K562 (cell line): ENCODE measurements around the gene UBLCP1. TPM values are rescaled to one million over a fixed set of nuclear protein-coding genes. Genes with fewer than 3 reads are reported as not detected.
"Not testable (repeated sequence)": the region's sequence is repeated elsewhere in the genome, so short reads cannot be mapped to it uniquely, and the experiment has no call there.

Experiments
- ATAC-seq: fragments of 200-7000 bp; cut with Tn5 transposase; 3 replicates; pipeline ENCODE4 v1.9.1; 2020; ENCODE audit warnings: moderate library complexity
- BruUV-seq: library from RNA; stranded (reverse); fragments of 400-500 nt; replicated peaks from 2 replicates; lab custom pipeline; 2021; lab: Mats Ljungman, UMichigan
- CTCF ChIA-PET: fragments of 300-600 bp; formaldehyde crosslinking; extraction: SDS; loops from one replicate; lab custom pipeline; 2021; ENCODE audit warnings: low intra/inter-chr PET ratio; lab: Yijun Ruan, JAX
- POLR2A ChIA-PET: fragments of 300-600, 350-650 bp; sonication (Branson Sonifier 250); formaldehyde crosslinking; extraction: SDS; loops from one replicate; lab custom pipeline; 2021; ENCODE audit warnings: antibody characterized with exemption, inconsistent platforms; lab: Yijun Ruan, JAX
- DNase-seq, 4 experiments: peaks; one replicate each; pipeline versions ENCODE4 v3.0.0 to v3.0.0-alpha.2; 2011 to 2018; ENCODE audit warnings: low spot score in 3 of 4, mixed read lengths in 3 of 4; ENCODE audit errors: extremely low read depth in 1 of 4
- FAIRE-seq: peaks from 2 replicates; lab custom pipeline; 2011; peaks lifted over from hg19 to GRCh38; lab: Jason Lieb, UNC
- H2AFZ ChIP-seq: 2 replicates; pipeline ENCODE4 v1.6.0; 2011; ENCODE audit warnings: low read depth, low read length, control low read depth, inconsistent platforms
- H3K27ac ChIP-seq: fragments of 200-600 bp; 3 replicates; pipeline ENCODE4 v1.8.0; 2011; ENCODE audit warnings: low read depth, mild to moderate bottlenecking, control low read depth, inconsistent platforms, low read length, moderate library complexity, mixed read lengths; ENCODE audit errors: extremely low read depth
- H3K27me3 ChIP-seq, 2 experiments: fragments of 300-600 bp in 1 of 2; 2 replicates in 1 of 2; 3 replicates in 1 of 2; pipeline versions ENCODE4 v1.6.0 to v1.8.0; 2011; ENCODE audit warnings: inconsistent platforms in 2 of 2, low read length in 2 of 2, mild to moderate bottlenecking in 1 of 2, mixed read lengths in 1 of 2, moderate library complexity in 1 of 2; ENCODE audit not compliant: control insufficient read depth in 2 of 2, insufficient read depth in 2 of 2
- H3K36me3 ChIP-seq: fragments of 300-600 bp; 3 replicates; pipeline ENCODE4 v1.8.0; 2011; ENCODE audit warnings: mild to moderate bottlenecking, low read length, inconsistent platforms; ENCODE audit not compliant: control insufficient read depth, insufficient read depth
- H3K4me1 ChIP-seq, 2 experiments: fragments of 200-600 bp in 1 of 2; replicated peaks in 1 of 2; 2 replicates in 1 of 2; 3 replicates in 1 of 2; pipeline versions ENCODE4 v1.5.1 to v1.8.0; 2011; ENCODE audit warnings: inconsistent platforms in 2 of 2, low read length in 2 of 2, mild to moderate bottlenecking in 1 of 2, mixed read lengths in 1 of 2, moderate library complexity in 1 of 2; ENCODE audit not compliant: control insufficient read depth in 2 of 2, insufficient read depth in 2 of 2
- H3K4me2 ChIP-seq: 2 replicates; pipeline ENCODE4 v1.6.1; 2011; ENCODE audit warnings: low read length, control low read depth, inconsistent platforms, mixed read lengths; ENCODE audit not compliant: insufficient read depth
- H3K4me3 ChIP-seq: fragments of 200-600 bp; sonication (generic), shearing (Covaris generic); 2 replicates; pipeline ENCODE4 v1.5.1; 2016; ENCODE audit warnings: control low read depth, inconsistent platforms
- H3K79me2 ChIP-seq: fragments of 200-600 bp; 3 replicates; pipeline ENCODE4 v1.8.0; 2011; ENCODE audit warnings: low read length, inconsistent platforms; ENCODE audit not compliant: control insufficient read depth, insufficient read depth
- H3K9ac ChIP-seq, 2 experiments: 2 replicates each; pipeline versions ENCODE4 v1.6.0 to v1.6.1; 2011; ENCODE audit warnings: low read depth in 2 of 2, low read length in 2 of 2, control low read depth in 1 of 2, inconsistent platforms in 1 of 2, mild to moderate bottlenecking in 1 of 2, mixed read lengths in 1 of 2; ENCODE audit not compliant: insufficient read depth in 1 of 2
- H3K9me1 ChIP-seq: one replicate; pipeline ENCODE4 v1.6.0; 2011; ENCODE audit warnings: inconsistent platforms, mild to moderate bottlenecking, low read length, moderate library complexity; ENCODE audit not compliant: control insufficient read depth, insufficient read depth
- H3K9me3 ChIP-seq: replicated peaks from 2 replicates; pipeline ENCODE4 v1.5.1; 2011; ENCODE audit warnings: low read depth, low read length, inconsistent platforms; ENCODE audit not compliant: control insufficient read depth, insufficient read depth
- H4K20me1 ChIP-seq: replicated peaks from 2 replicates; pipeline ENCODE4 v1.6.1; 2011; ENCODE audit warnings: low read length, inconsistent platforms, mixed read lengths; ENCODE audit not compliant: control insufficient read depth, insufficient read depth
- CBFA2T2 ChIP-seq: fragments of 450-650 bp; conservative IDR thresholded peaks from 2 replicates; pipeline ENCODE4 v1.6.1; 2017; ENCODE audit warnings: mild to moderate bottlenecking
- HES1 ChIP-seq: fragments of 450-650 bp; IDR thresholded peaks from 2 replicates; pipeline ENCODE4 v1.6.1; 2016; ENCODE audit warnings: low read depth, mild to moderate bottlenecking, moderate library complexity
- KLF6 ChIP-seq: fragments of 250-450 bp; sonication (Bioruptor Pico); IDR thresholded peaks from 2 replicates; pipeline ENCODE4 v1.4.0; 2020; ENCODE audit warnings: mild to moderate bottlenecking, moderate library complexity, borderline replicate concordance
- MEF2D ChIP-seq: conservative IDR thresholded peaks from 2 replicates; pipeline ENCODE4 v1.6.1; 2016; ENCODE audit warnings: low read depth, missing genetic modification characterization, missing compliant biosample characterization
- NFIC ChIP-seq: fragments of 450-650 bp; IDR thresholded peaks from 2 replicates; pipeline ENCODE4 v1.6.1; 2017; ENCODE audit warnings: mild to moderate bottlenecking, inconsistent platforms
- RFX1 ChIP-seq: fragments of 450-650 bp; IDR thresholded peaks from 2 replicates; pipeline ENCODE4 v1.6.1; 2016; ENCODE audit warnings: mild to moderate bottlenecking, moderate library complexity
- SMARCC2 ChIP-seq: fragments of 450-650 bp; IDR thresholded peaks from 2 replicates; pipeline ENCODE4 v1.6.1; 2017; ENCODE audit warnings: antibody characterized with exemption, moderate library complexity, mild to moderate bottlenecking, low read depth
- TAL1 ChIP-seq: fragments of 450-650 bp; IDR thresholded peaks from 2 replicates; pipeline ENCODE4 v1.6.1; 2016; ENCODE audit warnings: mild to moderate bottlenecking
- TOE1 ChIP-seq, 2 experiments: fragments of 450-650 bp in 1 of 2; sonication (generic) in 1 of 2; formaldehyde crosslinking in 1 of 2; IDR thresholded peaks; 2 replicates each; pipeline versions ENCODE4 v1.7.1 to v1.8.0; 2016 to 2022; ENCODE audit warnings: borderline replicate concordance in 2 of 2, mild to moderate bottlenecking in 2 of 2, antibody characterized with exemption in 1 of 2, inconsistent platforms in 1 of 2, low read depth in 1 of 2, missing genetic modification reagents in 1 of 2, moderate library complexity in 1 of 2
- WGBS: fragments of 100-300 bp; shearing (Covaris generic); methylation state at CpG from one replicate; pipeline ENCODE4 v1.1.6; 2016; ENCODE audit warnings: low coverage, mixed read lengths; ENCODE audit not compliant: insufficient coverage; ENCODE audit errors: missing lambda C conversion rate; 5-methylcytosine and 5-hydroxymethylcytosine counted together
- in situ Hi-C: fragments of 300-500 bp; cut with MboI; formaldehyde crosslinking; loops from 4 replicates; pipeline ENCODE4 v1.15.0; 2018; ENCODE audit warnings: inconsistent platforms, mixed read lengths
- intact Hi-C: fragments of 100-400 bp; cut with micrococcal nuclease; formaldehyde crosslinking; loops from 2 replicates; pipeline ENCODE4 v1.14.2; 2022
- polyA plus RNA-seq, 8 experiments: library from polyadenylated mRNA; depleted of rRNA in 4 of 8; stranded (reverse) in 5 of 8; unstranded in 3 of 8; fragments of >200 nt; fragmentation: Nextera tagmentation in 2 of 8; fragmentation: Illumina TruSeq in 1 of 8; extraction: Ambion mirVana in 2 of 8; extraction: Trizol in 1 of 8; gene quantifications; 2 replicates each; pipeline versions ENCODE4 v1.2.1 to v1.2.3, GENCODE V29; 2011 to 2014; ENCODE audit warnings: inconsistent platforms in 1 of 8, missing spikeins in 1 of 8
- total RNA-seq, 7 experiments: library from RNA; depleted of rRNA in 6 of 7; stranded (reverse); fragments of >200 nt in 6 of 7; fragmentation: Illumina TruSeq in 2 of 7; extraction: Trizol in 2 of 7; gene quantifications; 2 replicates each; pipeline versions ENCODE4 v1.2.1 to v1.2.3, GENCODE V29; 2011 to 2021; ENCODE audit warnings: low replicate concordance in 1 of 7
- TF ChIP-seq, protein P1 (sequence below): fragments of 450-650 bp; IDR thresholded peaks from 2 replicates; pipeline ENCODE4 v1.6.1; 2016; ENCODE audit warnings: mild to moderate bottlenecking
- TF ChIP-seq, protein P2 (sequence below): IDR thresholded peaks from 2 replicates; pipeline ENCODE4 v1.6.1; 2014; ENCODE audit warnings: antibody characterized with exemption

Gene UBLCP1
- total and polyA plus RNA-seq, 9 of the 15 experiments (the other 6 are each of a cell fraction or from before 2014, with no cell fraction given): 18.8 to 39.8 (median 30.2) TPM

- intact Hi-C loops; H3K9me3 ChIP-seq; H2AFZ ChIP-seq; H3K79me2 ChIP-seq; H3K9me1 ChIP-seq; H4K20me1 ChIP-seq; BruUV-seq; H3K36me3 ChIP-seq; H3K4me3 ChIP-seq; H3K9ac ChIP-seq; CTCF ChIA-PET; FAIRE-seq; POLR2A ChIA-PET; H3K4me1 ChIP-seq; H3K27me3 ChIP-seq; TF ChIP-seq TOE1 (CRISPR knock-in tag; IDR thresholded peaks at IDR 0.05; ENCODE audit: borderline replicate concordance, low read depth): not testable (repeated sequence)
- 20% methylated on average over 13 of the region's 13 CpGs for WGBS
- peak overlapping the region; percentile 51; the same call in 2 of the 3 replicates for H3K27ac ChIP-seq
- H3K4me2 ChIP-seq: peak overlapping the region; percentile 9; the same call in 1 of the 2 replicates
- in situ Hi-C loops: loop anchor here (25.0 kb wide), 1 partner anchor 590 kb away; no protein-coding TSS in a partner anchor
- DNase-seq (peak in 1 of 4 experiments; percentile 53), ATAC-seq (peak; percentile 54; the same call in 2 of the 3 replicates)
- TF ChIP-seq SMARCC2 (peak; percentile 73; the same call in 1 of the 2 replicates), TAL1 (peak; percentile 80), HES1 (peak; percentile 7; the same call in 1 of the 2 replicates), NFIC (peak; percentile 10; the same call in 1 of the 2 replicates), RFX1 (0 out of 2 replicates have a peak, but pooled peaks have one; percentile 10), KLF6 (0 out of 2 replicates have a peak, but pooled peaks have one; percentile 38), MEF2D (tag) (peak; percentile 79; the same call in 1 of the 2 replicates), TOE1 (IDR thresholded peaks at IDR 0.05; ENCODE audit: borderline replicate concordance) (peak; percentile 88), CBFA2T2 (peak; percentile 80)
- TF ChIP-seq, protein P1, sequence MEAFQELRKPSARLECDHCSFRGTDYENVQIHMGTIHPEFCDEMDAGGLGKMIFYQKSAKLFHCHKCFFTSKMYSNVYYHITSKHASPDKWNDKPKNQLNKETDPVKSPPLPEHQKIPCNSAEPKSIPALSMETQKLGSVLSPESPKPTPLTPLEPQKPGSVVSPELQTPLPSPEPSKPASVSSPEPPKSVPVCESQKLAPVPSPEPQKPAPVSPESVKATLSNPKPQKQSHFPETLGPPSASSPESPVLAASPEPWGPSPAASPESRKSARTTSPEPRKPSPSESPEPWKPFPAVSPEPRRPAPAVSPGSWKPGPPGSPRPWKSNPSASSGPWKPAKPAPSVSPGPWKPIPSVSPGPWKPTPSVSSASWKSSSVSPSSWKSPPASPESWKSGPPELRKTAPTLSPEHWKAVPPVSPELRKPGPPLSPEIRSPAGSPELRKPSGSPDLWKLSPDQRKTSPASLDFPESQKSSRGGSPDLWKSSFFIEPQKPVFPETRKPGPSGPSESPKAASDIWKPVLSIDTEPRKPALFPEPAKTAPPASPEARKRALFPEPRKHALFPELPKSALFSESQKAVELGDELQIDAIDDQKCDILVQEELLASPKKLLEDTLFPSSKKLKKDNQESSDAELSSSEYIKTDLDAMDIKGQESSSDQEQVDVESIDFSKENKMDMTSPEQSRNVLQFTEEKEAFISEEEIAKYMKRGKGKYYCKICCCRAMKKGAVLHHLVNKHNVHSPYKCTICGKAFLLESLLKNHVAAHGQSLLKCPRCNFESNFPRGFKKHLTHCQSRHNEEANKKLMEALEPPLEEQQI: peak; percentile 75; the same call in 1 of the 2 replicates
- TF ChIP-seq, protein P2, sequence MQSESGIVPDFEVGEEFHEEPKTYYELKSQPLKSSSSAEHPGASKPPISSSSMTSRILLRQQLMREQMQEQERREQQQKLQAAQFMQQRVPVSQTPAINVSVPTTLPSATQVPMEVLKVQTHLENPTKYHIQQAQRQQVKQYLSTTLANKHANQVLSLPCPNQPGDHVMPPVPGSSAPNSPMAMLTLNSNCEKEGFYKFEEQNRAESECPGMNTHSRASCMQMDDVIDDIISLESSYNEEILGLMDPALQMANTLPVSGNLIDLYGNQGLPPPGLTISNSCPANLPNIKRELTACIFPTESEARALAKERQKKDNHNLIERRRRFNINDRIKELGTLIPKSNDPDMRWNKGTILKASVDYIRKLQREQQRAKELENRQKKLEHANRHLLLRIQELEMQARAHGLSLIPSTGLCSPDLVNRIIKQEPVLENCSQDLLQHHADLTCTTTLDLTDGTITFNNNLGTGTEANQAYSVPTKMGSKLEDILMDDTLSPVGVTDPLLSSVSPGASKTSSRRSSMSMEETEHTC: peak; percentile 92
These were observed 39.1 kb downstream of the UBLCP1 start for GRCh38 chr5:159301929-159302860.
